Prostate gland (tissue), 2 donors: ENCODE data around the gene AATK.

Experiments used
- POLR2A ChIP-seq: fragments of 450-650 bp; IDR thresholded peaks from one replicate; pipeline ENCODE4 v1.6.1; 2016; ENCODE audit warnings: antibody characterized with exemption, mild to moderate bottlenecking
- TF ChIP-seq, protein P1 (sequence below), 4 experiments: fragments of 200-600 bp in 2 of 4; fragments of 450-650 bp in 2 of 4; sonication (generic) in 2 of 4; IDR thresholded peaks; 1 replicate in 3 of 4; 2 replicates in 1 of 4; pipeline ENCODE4 v1.5.1; 2016 to 2019; ENCODE audit warnings: antibody characterized with exemption in 4 of 4, mild to moderate bottlenecking in 2 of 4, moderate library complexity in 2 of 4

DNA sequence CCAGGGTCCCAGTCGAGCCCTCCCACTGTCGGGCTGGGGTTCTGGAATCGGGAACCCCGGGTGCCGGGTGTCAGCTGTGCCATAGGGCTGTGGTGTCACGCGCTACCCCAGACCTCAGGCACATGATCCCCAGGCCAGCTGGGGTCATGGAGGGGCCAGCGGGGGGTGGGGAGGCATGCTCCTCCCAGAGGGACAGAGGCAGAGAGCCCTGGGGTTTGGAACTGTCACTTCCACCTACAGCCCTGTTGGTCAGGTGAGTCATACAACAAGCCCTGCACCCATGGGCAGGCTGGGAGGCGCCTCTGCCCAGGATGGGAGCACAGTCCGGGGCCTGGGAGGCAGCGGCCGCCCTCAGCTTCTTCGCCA lies 68.1 kb downstream of the AATK start:
- TF ChIP-seq, protein P1, sequence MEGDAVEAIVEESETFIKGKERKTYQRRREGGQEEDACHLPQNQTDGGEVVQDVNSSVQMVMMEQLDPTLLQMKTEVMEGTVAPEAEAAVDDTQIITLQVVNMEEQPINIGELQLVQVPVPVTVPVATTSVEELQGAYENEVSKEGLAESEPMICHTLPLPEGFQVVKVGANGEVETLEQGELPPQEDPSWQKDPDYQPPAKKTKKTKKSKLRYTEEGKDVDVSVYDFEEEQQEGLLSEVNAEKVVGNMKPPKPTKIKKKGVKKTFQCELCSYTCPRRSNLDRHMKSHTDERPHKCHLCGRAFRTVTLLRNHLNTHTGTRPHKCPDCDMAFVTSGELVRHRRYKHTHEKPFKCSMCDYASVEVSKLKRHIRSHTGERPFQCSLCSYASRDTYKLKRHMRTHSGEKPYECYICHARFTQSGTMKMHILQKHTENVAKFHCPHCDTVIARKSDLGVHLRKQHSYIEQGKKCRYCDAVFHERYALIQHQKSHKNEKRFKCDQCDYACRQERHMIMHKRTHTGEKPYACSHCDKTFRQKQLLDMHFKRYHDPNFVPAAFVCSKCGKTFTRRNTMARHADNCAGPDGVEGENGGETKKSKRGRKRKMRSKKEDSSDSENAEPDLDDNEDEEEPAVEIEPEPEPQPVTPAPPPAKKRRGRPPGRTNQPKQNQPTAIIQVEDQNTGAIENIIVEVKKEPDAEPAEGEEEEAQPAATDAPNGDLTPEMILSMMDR (IDR thresholded peaks at IDR 0.05) = no peak
- TF ChIP-seq POLR2A = no peak
